ENCODE results near the gene EXOSC7. TPM values are rescaled to one million over a fixed set of nuclear protein-coding genes. Genes with fewer than 3 reads are reported as not detected.

EXOSC7 gene
- total and polyA plus RNA-seq, 9 of the 15 experiments (the other 6 are each of a cell fraction or from before 2014, with no cell fraction given) = 88.5 to 237 (median 112) TPM

DNA sequence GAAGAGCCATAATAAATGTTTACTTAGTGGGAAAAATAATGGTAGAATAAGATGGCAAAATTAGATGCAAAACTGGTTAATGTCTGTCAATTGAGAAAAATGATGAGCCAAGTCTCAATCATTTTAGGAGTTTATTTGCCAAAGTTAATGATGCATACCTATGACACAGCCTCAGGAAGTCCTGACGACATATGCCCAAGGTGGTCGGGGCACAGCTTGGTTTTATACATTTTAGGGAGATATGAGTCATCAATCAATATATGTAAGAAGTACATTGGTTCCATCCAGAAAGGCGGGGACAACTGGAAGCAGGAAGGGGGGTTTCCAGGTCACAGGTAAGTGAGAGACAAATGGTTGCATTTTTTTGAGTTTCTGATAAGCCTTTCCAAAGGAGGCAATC is 81.5 kb downstream of the EXOSC7 start:
- Histone ChIP-seq H3K4me2 (ENCODE audit: insufficient read depth, low read length) (no peak overlapping the region), H3K4me1 (replicated peaks in 1 of 2; ENCODE audit: control insufficient read depth in 2 of 2, insufficient read depth in 2 of 2, low read length in 2 of 2) (peaks cover 25 to 82% of the 10 kb centered on the region in 2 experiments), H3K9me1 (ENCODE audit: control insufficient read depth, insufficient read depth, low read length) (no peaks in the 10 kb centered on the region), H3K79me2 (ENCODE audit: control insufficient read depth, insufficient read depth, low read length) (no peaks in the 10 kb centered on the region), H3K27me3 (ENCODE audit: control insufficient read depth in 2 of 2, insufficient read depth in 2 of 2, low read length in 2 of 2) (no peaks in the 10 kb centered on the region), H3K36me3 (ENCODE audit: control insufficient read depth, insufficient read depth, low read length) (no peaks in the 10 kb centered on the region), H2AFZ (ENCODE audit: low read depth, low read length) (no peak overlapping the region), H4K20me1 (replicated peaks; ENCODE audit: control insufficient read depth, insufficient read depth, low read length) (no peaks in the 10 kb centered on the region), H3K27ac (ENCODE audit: extremely low read depth, low read depth, low read length) (no peak overlapping the region), H3K9ac (ENCODE audit: insufficient read depth in 1 of 2, low read depth in 2 of 2, low read length in 2 of 2) (no peak overlapping the region), H3K4me3 (no peak overlapping the region), H3K9me3 (replicated peaks; ENCODE audit: control insufficient read depth, insufficient read depth, low read depth, low read length) (no peaks in the 10 kb centered on the region)
- no peak for DNase-seq (ENCODE audit: extremely low read depth in 1 of 4, low spot score in 3 of 4)
- in situ Hi-C loops (cut with MboI) (no loop called here), intact Hi-C loops (cut with micrococcal nuclease) (no loop called here)
- POLR2A ChIA-PET = interaction anchor here (1.1 to 1.3 kb wide), 3 partner anchors 15 to 119 kb away, joined by 3 to 4 read pairs (median 4); no protein-coding TSS in a partner anchor
- no peak for FAIRE-seq
- TF ChIP-seq JUND (IDR thresholded peaks at IDR 0.05; ENCODE audit: borderline replicate concordance, low read depth, low read length) = peak; percentile 47; the same call in 1 of the 2 replicates
- TF ChIP-seq JUND (tag; IDR thresholded peaks at IDR 0.05; ENCODE audit: borderline replicate concordance, low read depth, low read length) = peak; percentile 8; the same call in 1 of the 3 replicates
- peak; percentile 23; the same call in 1 of the 2 replicates for TF ChIP-seq BRD4 (IDR thresholded peaks at IDR 0.05)
- no peak for TF ChIP-seq ARNT (IDR thresholded peaks at IDR 0.05)
- no peak for TF ChIP-seq ZNF609 (CRISPR knock-in tag; IDR thresholded peaks at IDR 0.05; ENCODE audit: borderline replicate concordance)
- no peak for TF ChIP-seq SIX5 (IDR thresholded peaks at IDR 0.05; ENCODE audit: borderline replicate concordance in 1 of 2, insufficient read depth in 1 of 2, low read depth in 1 of 2, low read length in 2 of 2)
- TF ChIP-seq, protein P1, sequence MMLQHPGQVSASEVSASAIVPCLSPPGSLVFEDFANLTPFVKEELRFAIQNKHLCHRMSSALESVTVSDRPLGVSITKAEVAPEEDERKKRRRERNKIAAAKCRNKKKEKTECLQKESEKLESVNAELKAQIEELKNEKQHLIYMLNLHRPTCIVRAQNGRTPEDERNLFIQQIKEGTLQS (IDR thresholded peaks at IDR 0.05) = peak; percentile 74
- TF ChIP-seq, protein P1 (CRISPR knock-in tag; conservative IDR thresholded peaks at IDR 0.05) = no peak
- TF ChIP-seq ETV5 (CRISPR knock-in tag; IDR thresholded peaks at IDR 0.05; ENCODE audit: low read depth) = no peak
- CTCF ChIA-PET (ENCODE audit: low intra/inter-chr PET ratio) = no interaction called here
- ATAC-seq = no peak
- 67% methylated on average over 3 of the region's 3 CpGs for WGBS (ENCODE audit: insufficient coverage, low coverage, missing lambda C conversion rate)
- BruUV-seq (replicated peaks) = no TSS peak

Data from K562 (cell line).